WTC11 (cell line): ENCODE data around the gene POU2F3.

Experiments
- AR ChIP-seq: fragments of 250-450 bp; sonication (Bioruptor Pico); IDR thresholded peaks from 2 replicates; pipeline ENCODE4 v1.9.0; 2021; ENCODE audit warnings: mild to moderate bottlenecking
- ATF1 ChIP-seq: sonication (generic); formaldehyde crosslinking; IDR thresholded peaks from 2 replicates; pipeline ENCODE4 v1.8.1; 2023; ENCODE audit warnings: mild to moderate bottlenecking, moderate library complexity, missing genetic modification reagents
- ATF3 ChIP-seq: sonication (generic); formaldehyde crosslinking; conservative IDR thresholded peaks from 2 replicates; pipeline ENCODE4 v1.8.1; 2022; ENCODE audit warnings: mild to moderate bottlenecking, missing genetic modification reagents
- CTCF ChIP-seq: fragments of 200-600 bp; IDR thresholded peaks from 2 replicates; pipeline ENCODE4 v1.8.0; 2022; ENCODE audit warnings: antibody characterized with exemption
- ESRRA ChIP-seq: sonication (generic); formaldehyde crosslinking; IDR thresholded peaks from 2 replicates; pipeline ENCODE4 v1.8.1; 2022; ENCODE audit warnings: mild to moderate bottlenecking, missing genetic modification reagents, borderline replicate concordance
- JUN ChIP-seq: sonication (generic); formaldehyde crosslinking; IDR thresholded peaks from 2 replicates; pipeline ENCODE4 v1.8.0; 2023; ENCODE audit warnings: mild to moderate bottlenecking, missing genetic modification reagents
- TEAD1 ChIP-seq: sonication (generic); formaldehyde crosslinking; IDR thresholded peaks from 2 replicates; pipeline ENCODE4 v1.8.0; 2022; ENCODE audit warnings: mild to moderate bottlenecking, missing genetic modification reagents
- USF2 ChIP-seq: sonication (generic); formaldehyde crosslinking; IDR thresholded peaks from 2 replicates; pipeline ENCODE4 v1.8.1; 2023; ENCODE audit warnings: mild to moderate bottlenecking, missing genetic modification reagents, moderate library complexity
- ZNF121 ChIP-seq: sonication (generic); formaldehyde crosslinking; IDR thresholded peaks from 2 replicates; pipeline ENCODE4 v1.8.0; 2023; ENCODE audit warnings: missing genetic modification reagents
- ZNF232 ChIP-seq: sonication (generic); formaldehyde crosslinking; IDR thresholded peaks from 2 replicates; pipeline ENCODE4 v1.8.0; 2022; ENCODE audit warnings: mild to moderate bottlenecking, missing genetic modification reagents

- TF ChIP-seq CTCF (peak; percentile 79), ZNF121 (CRISPR knock-in tag) (no peak), ATF1 (CRISPR knock-in tag) (no peak), ATF3 (CRISPR knock-in tag) (no peak), ZNF232 (no peak), ESRRA (no peak), AR (CRISPR knock-in tag) (no peak), TEAD1 (CRISPR knock-in tag) (no peak), JUN (CRISPR knock-in tag) (no peak), USF2 (CRISPR knock-in tag) (no peak)
Observed at GRCh38 chr11:120303004-120303637, 63.2 kb downstream of the POU2F3 start.
